ENCODE data around the gene TSHZ3. TPM values are rescaled to one million over a fixed set of nuclear protein-coding genes. Genes with fewer than 3 reads are reported as not detected.

The TSHZ3 gene
- total and polyA plus RNA-seq, 2 of the 13 experiments (the other 11 are each of a cell fraction or from before 2014, with no cell fraction given), result not detected

DNA sequence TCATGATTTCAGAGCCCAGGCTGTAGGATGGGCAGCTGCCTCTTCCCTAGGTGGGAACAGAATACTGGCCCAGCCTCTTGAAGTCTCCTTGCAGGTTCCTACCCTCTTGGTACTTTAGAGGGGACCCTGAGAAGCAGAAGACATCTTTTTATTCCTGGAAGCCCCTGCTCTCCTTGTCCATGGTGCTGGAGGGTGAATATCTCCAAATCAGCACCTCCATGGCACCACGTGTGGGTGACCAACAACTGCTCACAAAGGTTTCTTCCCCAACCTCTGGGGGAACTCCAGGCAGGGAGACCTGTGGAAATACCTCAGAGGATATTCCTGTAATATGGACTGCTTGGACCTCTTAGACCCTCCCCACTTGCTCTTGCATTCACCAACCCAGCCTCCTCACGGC lies 48.1 kb upstream of the TSHZ3 start:
- Histone ChIP-seq H3K9me3 (ENCODE audit: low read length) (peaks cover 23% of the 10 kb centered on the region; the same call in 1 of the 2 replicates), H3K9ac (ENCODE audit: insufficient read depth, low read depth, low read length) (no peak overlapping the region), H3K4me1 (ENCODE audit: insufficient read depth, low read length) (no peaks in the 10 kb centered on the region), H3K4me2 (ENCODE audit: low read depth, low read length) (no peak overlapping the region), H3K4me3 (replicated peaks in 1 of 3; ENCODE audit: insufficient read depth in 1 of 3, low read depth in 2 of 3, low read length in 3 of 3) (no peak overlapping the region), H4K20me1 (ENCODE audit: insufficient read depth, low read length) (no peaks in the 10 kb centered on the region), H2AFZ (ENCODE audit: low read length) (no peak overlapping the region), H3K27ac (ENCODE audit: extremely low read length, insufficient read depth, low read length) (no peak overlapping the region), H3K36me3 (replicated peaks in 1 of 2; ENCODE audit: control insufficient read depth in 1 of 2, insufficient read depth in 2 of 2, low read length in 2 of 2) (no peaks in the 10 kb centered on the region), H3K79me2 (ENCODE audit: insufficient read depth, low read length) (no peaks in the 10 kb centered on the region), H3K27me3 (ENCODE audit: control insufficient read depth in 1 of 2, insufficient read depth in 2 of 2, low read length in 2 of 2) (no peaks in the 10 kb centered on the region)
- ChIA-PET POLR2A (no interaction called here), CTCF (ENCODE audit: low intra/inter-chr PET ratio, low total read pairs) (no interaction called here)
- intact Hi-C loops (cut with micrococcal nuclease; ENCODE audit: unreplicated experiment), result no loop called here
- BruUV-seq (replicated peaks), result no TSS peak
- TF ChIP-seq ZNF3 (CRISPR knock-in tag; IDR thresholded peaks at IDR 0.05), result no peak
- FAIRE-seq (no peak), DNase-seq (ENCODE audit: low spot score) (no peak), ATAC-seq (no peak)
- in situ Hi-C loops (cut with HindIII; ENCODE audit: extremely low pct_ligation_motif_present, low pct_unique_long_range_greater_than_20kb), result no loop called here
- WGBS (ENCODE audit: low lambda C conversion rate), result 13% methylated on average over 1 of the region's 2 CpGs

DNA sequence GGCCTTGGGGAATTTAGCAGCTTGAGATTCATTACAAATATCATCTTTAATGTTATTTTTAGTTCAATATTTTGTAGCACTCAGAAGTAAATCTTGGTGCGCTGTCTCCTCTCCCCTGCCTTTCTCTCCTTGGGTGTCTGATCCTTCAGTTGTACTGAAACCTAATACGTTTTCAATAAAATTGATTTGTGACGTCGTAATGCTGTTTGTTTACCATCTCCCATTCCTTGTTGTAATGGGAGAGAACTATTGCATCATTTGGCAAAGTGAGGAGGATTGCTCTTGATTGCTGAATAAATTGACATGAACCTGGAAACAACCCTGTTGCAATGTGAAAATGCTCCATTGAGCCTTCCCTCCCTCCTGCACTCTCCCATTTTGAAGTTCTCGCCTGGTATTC lies 43.2 kb upstream of the TSHZ3 start:
- Histone ChIP-seq H3K79me2 (ENCODE audit: insufficient read depth, low read length) (no peaks in the 10 kb centered on the region), H2AFZ (ENCODE audit: low read length) (no peak overlapping the region), H3K4me2 (ENCODE audit: low read depth, low read length) (no peak overlapping the region), H3K4me1 (ENCODE audit: insufficient read depth, low read length) (no peaks in the 10 kb centered on the region), H3K4me3 (replicated peaks in 1 of 3; ENCODE audit: insufficient read depth in 1 of 3, low read depth in 2 of 3, low read length in 3 of 3) (no peak overlapping the region), H3K9me3 (ENCODE audit: low read length) (peaks cover 15% of the 10 kb centered on the region; the same call in 1 of the 2 replicates), H3K36me3 (replicated peaks in 1 of 2; ENCODE audit: control insufficient read depth in 1 of 2, insufficient read depth in 2 of 2, low read length in 2 of 2) (no peaks in the 10 kb centered on the region), H3K27me3 (ENCODE audit: control insufficient read depth in 1 of 2, insufficient read depth in 2 of 2, low read length in 2 of 2) (peaks cover 0 to 1% of the 10 kb centered on the region in 2 experiments; a peak in 1 of 5 replicates), H4K20me1 (ENCODE audit: insufficient read depth, low read length) (no peaks in the 10 kb centered on the region), H3K27ac (ENCODE audit: extremely low read length, insufficient read depth, low read length) (no peak overlapping the region), H3K9ac (ENCODE audit: insufficient read depth, low read depth, low read length) (no peak overlapping the region)
- ATAC-seq, result no peak
- WGBS (ENCODE audit: low lambda C conversion rate), result 1% methylated on average over 5 of the region's 5 CpGs
- BruUV-seq (replicated peaks), result no TSS peak
- ChIA-PET CTCF (ENCODE audit: low intra/inter-chr PET ratio, low total read pairs) (no interaction called here), POLR2A (no interaction called here)
- intact Hi-C loops (cut with micrococcal nuclease; ENCODE audit: unreplicated experiment), result no loop called here
- in situ Hi-C loops (cut with HindIII; ENCODE audit: extremely low pct_ligation_motif_present, low pct_unique_long_range_greater_than_20kb), result no loop called here
- no peak for FAIRE-seq
- DNase-seq (ENCODE audit: low spot score), result no peak
- no peak for TF ChIP-seq NR1H2 (CRISPR knock-in tag; IDR thresholded peaks at IDR 0.05; ENCODE audit: borderline replicate concordance, low read depth)
- peak; percentile 60; the same call in 1 of the 2 replicates for TF ChIP-seq CEBPB (IDR thresholded peaks at IDR 0.05; ENCODE audit: borderline replicate concordance, low read depth, low read length)
- TF ChIP-seq ATF7 (IDR thresholded peaks at IDR 0.05), result peak; percentile 59
- no peak for TF ChIP-seq ATF7 (CRISPR knock-in tag; IDR thresholded peaks at IDR 0.05)
- no peak for TF ChIP-seq ZNF562 (CRISPR knock-in tag; IDR thresholded peaks at IDR 0.05; ENCODE audit: borderline replicate concordance)
- TF ChIP-seq ZBTB20 (CRISPR knock-in tag; IDR thresholded peaks at IDR 0.05; ENCODE audit: borderline replicate concordance, low read depth), result no peak
- TF ChIP-seq, protein P1, sequence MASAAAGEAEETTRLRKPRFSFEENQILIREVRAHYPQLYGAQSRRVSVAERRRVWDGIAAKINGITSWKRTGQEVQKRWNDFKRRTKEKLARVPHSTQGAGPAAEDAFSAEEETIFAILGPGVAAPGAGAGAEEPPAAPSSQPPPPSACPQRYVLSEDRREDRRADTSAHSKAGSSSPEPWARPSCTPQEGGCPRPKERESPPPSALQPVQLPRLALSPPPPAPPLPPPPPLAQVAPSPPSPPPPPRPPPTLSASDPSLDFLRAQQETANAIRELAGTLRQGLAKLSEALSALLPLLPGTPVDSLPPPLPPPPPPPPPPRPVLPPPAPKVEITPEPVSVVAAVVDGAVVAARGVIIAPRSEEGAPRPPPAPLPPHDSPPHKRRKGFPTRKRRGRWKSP (CRISPR knock-in tag; IDR thresholded peaks at IDR 0.05), result no peak
- TF ChIP-seq ZNF382 (CRISPR knock-in tag; IDR thresholded peaks at IDR 0.05; ENCODE audit: borderline replicate concordance), result no peak
- no peak for TF ChIP-seq ZBTB42 (CRISPR knock-in tag; IDR thresholded peaks at IDR 0.05)
- TF ChIP-seq ARNT (IDR thresholded peaks at IDR 0.05), result no peak
- no peak for TF ChIP-seq NFYC (CRISPR knock-in tag; IDR thresholded peaks at IDR 0.05)
- no peak for TF ChIP-seq ZNF282 (IDR thresholded peaks at IDR 0.05; ENCODE audit: partially characterized antibody)
- TF ChIP-seq TAF1 (CRISPR knock-in tag; IDR thresholded peaks at IDR 0.05), result no peak
- no peak for TF ChIP-seq KLF12 (CRISPR knock-in tag; IDR thresholded peaks at IDR 0.05; ENCODE audit: borderline replicate concordance)
- no peak for TF ChIP-seq SMARCE1 (IDR thresholded peaks at IDR 0.05; ENCODE audit: borderline replicate concordance)
- peak; percentile 53 for TF ChIP-seq CREB1 (IDR thresholded peaks at IDR 0.05)
- TF ChIP-seq CREB1 (CRISPR knock-in tag; IDR thresholded peaks at IDR 0.05), result no peak
- no peak for TF ChIP-seq PAF1 (CRISPR knock-in tag; IDR thresholded peaks at IDR 0.05)
- TF ChIP-seq, protein P2, sequence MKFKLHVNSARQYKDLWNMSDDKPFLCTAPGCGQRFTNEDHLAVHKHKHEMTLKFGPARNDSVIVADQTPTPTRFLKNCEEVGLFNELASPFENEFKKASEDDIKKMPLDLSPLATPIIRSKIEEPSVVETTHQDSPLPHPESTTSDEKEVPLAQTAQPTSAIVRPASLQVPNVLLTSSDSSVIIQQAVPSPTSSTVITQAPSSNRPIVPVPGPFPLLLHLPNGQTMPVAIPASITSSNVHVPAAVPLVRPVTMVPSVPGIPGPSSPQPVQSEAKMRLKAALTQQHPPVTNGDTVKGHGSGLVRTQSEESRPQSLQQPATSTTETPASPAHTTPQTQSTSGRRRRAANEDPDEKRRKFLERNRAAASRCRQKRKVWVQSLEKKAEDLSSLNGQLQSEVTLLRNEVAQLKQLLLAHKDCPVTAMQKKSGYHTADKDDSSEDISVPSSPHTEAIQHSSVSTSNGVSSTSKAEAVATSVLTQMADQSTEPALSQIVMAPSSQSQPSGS (CRISPR knock-in tag; IDR thresholded peaks at IDR 0.05), result no peak

All from HepG2 (cell line).